HFF-Myc (cell line): ENCODE measurements around the gene SIRT7.

Experiments
- DNase-seq: peaks from one replicate; pipeline ENCODE4 v3.0.0-alpha.2; 2011; ENCODE audit warnings: low read depth; ENCODE audit errors: extremely low read depth
- H3K4me3 ChIP-seq: replicated peaks from 2 replicates; pipeline ENCODE4 v1.5.1; 2011; ENCODE audit warnings: low read depth, mild to moderate bottlenecking, control low read depth, low read length
- CTCF ChIP-seq: IDR thresholded peaks from 2 replicates; pipeline ENCODE4 v1.5.1; 2012; ENCODE audit warnings: mild to moderate bottlenecking, low read depth, low read length, control low read depth; ENCODE audit errors: missing control alignments

SIRT7 gene

GRCh38 chr17:81952792-81953228, 34.8 kb upstream of the SIRT7 start:
- TF ChIP-seq CTCF, result no peak
- no peak overlapping the region for H3K4me3 ChIP-seq
- no peak for DNase-seq

- no peak overlapping the region for H3K4me3 ChIP-seq
- TF ChIP-seq CTCF, result no peak
Observed at GRCh38 chr17:81951785-81952684, 34.1 kb upstream of the SIRT7 start.

GRCh38 chr17:81950501-81950900, 32.5 kb upstream of the SIRT7 start:
- DNase-seq, result no peak
- no peak for TF ChIP-seq CTCF
- H3K4me3 ChIP-seq, result no peak overlapping the region

More at GRCh38 chr17:81951785-81952684, 34.1 kb upstream of the SIRT7 start:
- no peak for DNase-seq

- no peak overlapping the region for H3K4me3 ChIP-seq
- TF ChIP-seq CTCF, result no peak
- no peak for DNase-seq
Observed at GRCh38 chr17:81948635-81949378, 30.8 kb upstream of the SIRT7 start.

GRCh38 chr17:81947189-81947588, 29.2 kb upstream of the SIRT7 start, which contains the start of gene MYADML2:
MYADML2 (minus strand) TSS chr17:81947233; CDS start chr17:81941741, 5,492 bp downstream.
- no peak for DNase-seq
- TF ChIP-seq CTCF, result no peak
- no peak within 1 kb of the TSS for H3K4me3 ChIP-seq

GRCh38 chr17:81944858-81945257, 26.9 kb upstream of the SIRT7 start:
- DNase-seq, result no peak
- no peak overlapping the region for H3K4me3 ChIP-seq
- TF ChIP-seq CTCF, result no peak
